ENCODE measurements around the gene PIM3. TPM values are rescaled to one million over a fixed set of nuclear protein-coding genes. Genes with fewer than 3 reads are reported as not detected.

PIM3 gene
- total RNA-seq, 4 donors from 2014 or later = 43.8 to 75.7 (median 52.1) TPM

DNA sequence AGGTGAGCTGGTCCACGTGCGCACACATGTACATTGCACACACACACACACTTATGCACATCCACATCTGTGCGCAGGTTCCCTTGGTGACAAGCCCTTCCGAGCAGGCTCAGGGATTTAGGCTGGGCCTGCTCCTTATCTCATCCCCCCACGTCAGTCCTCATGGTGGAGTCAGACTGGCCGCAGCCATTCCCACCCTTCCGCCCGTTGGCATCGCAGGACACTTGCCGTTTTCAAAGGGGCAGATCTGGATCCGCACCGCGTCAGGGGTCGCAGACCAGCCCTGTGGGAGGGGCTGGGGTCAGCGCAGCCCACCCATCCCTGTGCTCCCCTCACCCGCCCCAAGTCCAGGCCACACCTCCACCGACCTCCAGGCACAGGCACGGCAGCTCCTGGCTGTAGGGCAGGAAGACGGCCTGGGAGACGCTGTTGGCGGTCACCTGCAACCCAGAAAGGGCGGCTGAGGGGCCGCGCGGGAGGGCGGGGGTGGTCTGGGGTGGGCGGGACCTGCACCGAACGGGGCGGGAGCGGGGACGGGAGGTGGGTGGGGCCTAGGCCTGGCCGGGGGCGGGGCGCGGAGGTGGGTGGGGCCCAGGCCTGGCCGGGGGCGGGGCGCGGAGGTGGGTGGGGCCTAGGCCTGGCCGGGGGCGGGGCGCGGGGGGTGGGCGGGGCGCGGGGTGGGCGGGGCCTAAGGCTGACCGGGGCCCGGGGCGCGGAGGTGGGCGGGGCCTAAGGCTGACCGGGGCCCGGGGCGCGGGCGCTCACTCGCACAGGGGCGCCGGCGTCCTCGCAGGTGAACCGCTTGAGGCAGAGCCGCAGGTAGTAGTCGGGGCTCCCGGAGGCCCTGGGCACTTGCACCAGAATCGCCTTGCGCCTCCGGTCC is 38.7 kb downstream of the PIM3 start:
- Histone ChIP-seq H3K27me3 (peaks cover 0 to 43% (median 0%) of the 10 kb centered on the region in 4 donors), H3K9me3 (no peaks in the 10 kb centered on the region), H3K4me3 (peak overlapping the region in 1 of 4 donors; percentile 53), H3K36me3 (no peaks in the 10 kb centered on the region), H3K4me1 (peaks cover 0 to 7% (median 0%) of the 10 kb centered on the region in 3 donors), H3K27ac (no peak overlapping the region)
- 40 to 58% methylated on average over 1 to 3 of the region's 70 CpGs for WGBS, 2 donors
- TF ChIP-seq POLR2A (IDR thresholded peaks at IDR 0.05) = no peak
- no peak for TF ChIP-seq CTCF (IDR thresholded peaks at IDR 0.05)
- no peak for DNase-seq
- intact Hi-C loops (cut with DNase I) = no loop called here

DNA sequence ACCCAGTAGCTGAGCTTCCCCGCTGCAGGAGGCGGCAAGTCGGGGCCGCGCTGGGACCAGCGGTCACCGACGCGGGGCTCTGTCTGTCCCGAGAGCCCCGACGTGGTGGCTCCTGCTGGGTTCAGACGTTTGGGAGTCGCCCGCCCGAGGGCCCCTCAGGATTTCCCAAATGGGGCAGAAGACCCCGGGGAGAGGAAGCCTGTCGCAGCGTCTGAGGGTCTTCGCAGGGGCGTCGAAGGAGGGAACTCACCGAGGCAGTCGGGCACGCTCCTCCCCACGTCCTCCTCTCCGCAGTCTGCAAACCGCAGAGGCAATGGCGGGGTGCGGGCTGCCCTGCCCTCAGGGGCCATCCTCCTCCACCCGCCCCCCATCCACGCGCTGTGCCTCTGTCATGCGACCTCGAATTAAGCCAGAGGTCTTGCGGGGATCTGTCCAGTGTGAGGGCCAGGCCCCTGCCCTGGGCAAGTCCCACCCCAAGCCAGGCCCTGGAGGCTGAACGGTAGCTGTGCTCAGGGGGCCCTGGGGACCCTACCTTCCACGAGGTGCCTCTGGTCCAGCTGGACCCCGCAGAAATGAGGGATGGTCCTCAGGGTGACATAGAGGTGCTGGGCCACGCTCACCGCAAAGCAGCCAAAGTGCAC is 39.5 kb downstream of the PIM3 start:
- H3K9me3 ChIP-seq = no peaks in the 10 kb centered on the region
- TF ChIP-seq POLR2A (IDR thresholded peaks at IDR 0.05) (no peak), CTCF (IDR thresholded peaks at IDR 0.05) (no peak)
- peaks cover 0 to 7% (median 0%) of the 10 kb centered on the region in 3 donors for H3K4me1 ChIP-seq
- H3K27ac ChIP-seq = no peak overlapping the region
- DNase-seq = no peak
- WGBS, 2 donors = 0% methylated on average over 2 of the region's 41 CpGs; no CpG with 5 or more reads in 1 of the 2 donors
- H3K4me3 ChIP-seq = peak overlapping the region in 1 of 4 donors; percentile 53
- intact Hi-C loops (cut with DNase I) = no loop called here
- H3K36me3 ChIP-seq = no peaks in the 10 kb centered on the region
- peaks cover 0 to 45% (median 0%) of the 10 kb centered on the region in 4 donors for H3K27me3 ChIP-seq

- H3K27me3 ChIP-seq = peaks cover 0 to 44% (median 0%) of the 10 kb centered on the region in 4 donors
- H3K4me3 ChIP-seq = no peak overlapping the region
- H3K4me1 ChIP-seq = peaks cover 0 to 7% (median 0%) of the 10 kb centered on the region in 3 donors
- no peaks in the 10 kb centered on the region for H3K9me3 ChIP-seq
- DNase-seq = no peak
- TF ChIP-seq POLR2A (IDR thresholded peaks at IDR 0.05) (no peak), CTCF (IDR thresholded peaks at IDR 0.05) (no peak)
- intact Hi-C loops (cut with DNase I) = no loop called here
- 74 to 93% methylated on average over 8 to 18 of the region's 32 CpGs for WGBS, 2 donors
- H3K27ac ChIP-seq = no peak overlapping the region
- no peaks in the 10 kb centered on the region for H3K36me3 ChIP-seq
Measured at GRCh38 chr22:50000587-50001387, 40.2 kb downstream of the PIM3 start.

DNA sequence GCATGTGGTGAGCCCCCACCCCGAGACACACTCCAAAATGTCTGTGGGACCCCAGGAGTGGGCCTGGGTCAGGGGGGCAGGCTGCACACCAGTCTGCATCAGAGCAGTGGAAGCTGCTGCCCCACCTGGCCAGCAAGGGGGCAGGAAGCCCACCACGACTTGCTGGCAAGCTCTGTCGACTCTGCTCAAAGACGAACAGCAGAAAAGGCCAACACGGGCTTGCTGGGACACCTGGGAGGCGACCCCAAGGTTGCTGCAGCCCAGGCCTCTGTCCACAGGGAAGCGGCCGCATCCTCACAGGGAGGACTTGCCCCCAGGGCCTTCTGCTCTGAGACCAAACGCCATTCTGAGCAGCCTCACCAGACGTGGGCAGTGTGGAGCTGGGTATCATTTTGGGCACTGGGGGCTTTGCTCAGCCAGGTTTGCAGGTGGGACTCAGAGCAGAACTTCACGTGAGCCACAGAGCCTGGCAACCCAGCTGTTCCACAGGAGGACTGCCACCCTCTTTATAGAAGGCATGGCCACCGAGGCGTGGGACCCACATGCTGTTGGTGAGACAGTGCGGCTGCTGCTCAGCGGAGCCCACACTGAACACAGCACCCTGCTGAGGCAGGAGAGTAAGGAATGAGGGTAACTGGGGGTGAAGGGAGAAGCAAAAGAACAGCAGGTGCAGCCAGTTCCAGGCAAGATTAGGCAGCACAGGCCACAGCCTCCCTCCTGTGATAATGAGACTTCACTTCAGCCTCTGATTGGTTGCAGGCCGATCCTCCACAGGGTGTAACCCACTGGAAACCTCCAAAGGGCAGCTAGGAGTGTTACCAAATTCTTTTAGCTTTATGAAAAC is 41.0 kb downstream of the PIM3 start:
- DNase-seq = no peak
- H3K27me3 ChIP-seq = peaks cover 0 to 43% (median 0%) of the 10 kb centered on the region in 4 donors
- H3K9me3 ChIP-seq = no peaks in the 10 kb centered on the region
- intact Hi-C loops (cut with DNase I) = no loop called here
- WGBS, 2 donors = 70 to 82% methylated on average over 2 of the region's 16 CpGs
- no peaks in the 10 kb centered on the region for H3K36me3 ChIP-seq
- TF ChIP-seq POLR2A (IDR thresholded peaks at IDR 0.05) (no peak), CTCF (IDR thresholded peaks at IDR 0.05) (no peak)
- H3K4me3 ChIP-seq = no peak overlapping the region
- H3K27ac ChIP-seq = no peak overlapping the region
- peaks cover 0 to 7% (median 0%) of the 10 kb centered on the region in 3 donors for H3K4me1 ChIP-seq
